HepG2 (cell line): ENCODE results near the gene COPS4. TPM values are rescaled to one million over a fixed set of nuclear protein-coding genes. Genes with fewer than 3 reads are reported as not detected.
"Not testable (repeated sequence)": the region's sequence is repeated elsewhere in the genome, so short reads cannot be mapped to it uniquely, and the experiment has no call there.

Experiments used
- ATAC-seq: fragments of 200-7000 bp; cut with Tn5 transposase; 3 replicates; pipeline ENCODE4 v1.9.1; 2020; ENCODE audit warnings: mild to moderate bottlenecking, moderate library complexity
- BruUV-seq: library from RNA; stranded (reverse); fragments of 400-500 nt; replicated peaks from 2 replicates; lab custom pipeline; 2021; lab: Mats Ljungman, UMichigan
- CTCF ChIA-PET: fragments of 300-600 bp; formaldehyde crosslinking; extraction: SDS; loops from one replicate; lab custom pipeline; 2021; ENCODE audit warnings: low total read pairs, inconsistent platforms, low intra/inter-chr PET ratio; lab: Yijun Ruan, JAX
- POLR2A ChIA-PET: fragments of 350-600 bp; sonication (Branson Sonifier 250); formaldehyde crosslinking; loops from one replicate; lab custom pipeline; 2020; ENCODE audit warnings: antibody characterized with exemption, inconsistent platforms; lab: Yijun Ruan, JAX
- DNase-seq: peaks from one replicate; pipeline ENCODE4 v3.0.0-alpha.2; 2015; ENCODE audit warnings: low spot score
- FAIRE-seq: peaks from 3 replicates; lab custom pipeline; 2011; peaks lifted over from hg19 to GRCh38; lab: Jason Lieb, UNC
- H2AFZ ChIP-seq: one replicate; pipeline ENCODE4 v1.6.1; 2011; ENCODE audit warnings: low read length, inconsistent platforms
- H3K27ac ChIP-seq: fragments of 300-600 bp; 3 replicates; pipeline ENCODE4 v1.8.0; 2011; ENCODE audit warnings: mixed run types, mild to moderate bottlenecking, mixed read lengths, low read length, inconsistent platforms; ENCODE audit not compliant: insufficient read depth; ENCODE audit errors: extremely low read length
- H3K27me3 ChIP-seq, 2 experiments: fragments of 200-600 bp in 1 of 2; 2 replicates in 1 of 2; 3 replicates in 1 of 2; pipeline versions ENCODE4 v1.6.0 to v1.8.0; 2011; ENCODE audit warnings: low read length in 2 of 2, mild to moderate bottlenecking in 2 of 2, moderate library complexity in 2 of 2, inconsistent platforms in 1 of 2; ENCODE audit not compliant: insufficient read depth in 2 of 2, control insufficient read depth in 1 of 2
- H3K36me3 ChIP-seq, 2 experiments: fragments of 200-600 bp in 1 of 2; replicated peaks in 1 of 2; 2 replicates in 1 of 2; 3 replicates in 1 of 2; pipeline versions ENCODE4 v1.5.1 to v1.8.0; 2011; ENCODE audit warnings: low read length in 2 of 2, inconsistent platforms in 1 of 2; ENCODE audit not compliant: insufficient read depth in 2 of 2, control insufficient read depth in 1 of 2
- H3K4me1 ChIP-seq: 2 replicates; pipeline ENCODE4 v1.5.1; 2012; ENCODE audit warnings: low read length, inconsistent platforms; ENCODE audit not compliant: insufficient read depth
- H3K4me2 ChIP-seq: 2 replicates; pipeline ENCODE4 v1.6.0; 2011; ENCODE audit warnings: low read depth, low read length, inconsistent platforms
- H3K4me3 ChIP-seq, 3 experiments: fragments of 200-600 bp in 1 of 3; sonication (generic), shearing (Covaris generic) in 1 of 3; replicated peaks in 1 of 3; 2 replicates each; pipeline ENCODE4 v1.5.1; 2011 to 2016; ENCODE audit warnings: low read length in 3 of 3, inconsistent platforms in 2 of 3, low read depth in 2 of 3, mild to moderate bottlenecking in 2 of 3, control low read depth in 1 of 3, mixed read lengths in 1 of 3; ENCODE audit not compliant: insufficient read depth in 1 of 3
- H3K79me2 ChIP-seq: one replicate; pipeline ENCODE4 v1.6.1; 2011; ENCODE audit warnings: low read length, inconsistent platforms; ENCODE audit not compliant: insufficient read depth
- H3K9ac ChIP-seq: 2 replicates; pipeline ENCODE4 v1.6.0; 2011; ENCODE audit warnings: mild to moderate bottlenecking, low read depth, low read length, inconsistent platforms; ENCODE audit not compliant: insufficient read depth
- H3K9me3 ChIP-seq: 2 replicates; pipeline ENCODE4 v1.5.1; 2012; ENCODE audit warnings: mild to moderate bottlenecking, low read length
- H4K20me1 ChIP-seq: 2 replicates; pipeline ENCODE4 v1.6.0; 2011; ENCODE audit warnings: inconsistent platforms, mild to moderate bottlenecking, low read length, moderate library complexity; ENCODE audit not compliant: insufficient read depth
- CHD4 ChIP-seq: fragments of 200-600 bp; sonication (generic); IDR thresholded peaks from 2 replicates; pipeline ENCODE4 v1.7.0; 2017; ENCODE audit warnings: mild to moderate bottlenecking, low read length, borderline replicate concordance
- FOXA3 ChIP-seq: IDR thresholded peaks from 2 replicates; pipeline ENCODE4 v1.6.1; 2016; ENCODE audit warnings: missing genetic modification reagents, missing compliant biosample characterization
- RAD21 ChIP-seq: fragments of 450-650 bp; formaldehyde crosslinking; IDR thresholded peaks from 2 replicates; pipeline ENCODE4 v1.5.0; 2020; ENCODE audit warnings: mild to moderate bottlenecking
- SMC3 ChIP-seq: IDR thresholded peaks from 2 replicates; pipeline ENCODE4 v1.6.1; 2011; ENCODE audit warnings: low read length, improper control_type of control experiment
- STAG1 ChIP-seq: sonication (generic); formaldehyde crosslinking; IDR thresholded peaks from 2 replicates; pipeline ENCODE4 v1.4.0; 2020; ENCODE audit warnings: missing genetic modification reagents
- ZMYM3 ChIP-seq: sonication (generic); formaldehyde crosslinking; IDR thresholded peaks from 2 replicates; pipeline ENCODE4 v1.5.1; 2020; ENCODE audit warnings: mild to moderate bottlenecking, missing genetic modification reagents
- WGBS: methylation state at CpG from one replicate; pipeline ENCODE4 v1.1.6; 2017; ENCODE audit warnings: low lambda C conversion rate; 5-methylcytosine and 5-hydroxymethylcytosine counted together
- in situ Hi-C: cut with HindIII; loops from 2 replicates; pipeline ENCODE4 v1.10.0; 2017; ENCODE audit warnings: low pct_unique_long_range_greater_than_20kb; ENCODE audit not compliant: extremely low pct_ligation_motif_present
- intact Hi-C: fragments of 100-400 bp; cut with micrococcal nuclease; formaldehyde crosslinking; loops from one replicate; pipeline ENCODE4 v1.10.0; 2022; ENCODE audit not compliant: unreplicated experiment
- polyA plus RNA-seq, 8 experiments: library from polyadenylated mRNA; depleted of rRNA in 3 of 8; stranded (reverse) in 7 of 8; unstranded in 1 of 8; fragments of >200 nt; fragmentation: Illumina TruSeq in 4 of 8; extraction: Trizol in 4 of 8; gene quantifications; 2 replicates each; pipeline versions ENCODE4 v1.2.1 to v1.2.3, GENCODE V29; 2011 to 2016; ENCODE audit warnings: low read depth in 4 of 8, missing spikeins in 1 of 8, mixed read lengths in 1 of 8; ENCODE audit not compliant: insufficient read depth in 1 of 8
- total RNA-seq, 5 experiments: library from RNA; depleted of rRNA; stranded (reverse); fragments of >200 nt; fragmentation: Illumina TruSeq; extraction: Trizol; gene quantifications; 2 replicates each; pipeline ENCODE4 v1.2.3, GENCODE V29; 2016; ENCODE audit warnings: low read depth in 1 of 5
- TF ChIP-seq, protein P1 (sequence below): sonication (generic); formaldehyde crosslinking; IDR thresholded peaks from 2 replicates; pipeline ENCODE4 v1.4.0; 2020; ENCODE audit warnings: mild to moderate bottlenecking, low read depth, missing genetic modification reagents
- TF ChIP-seq, protein P2 (sequence below): sonication (generic); formaldehyde crosslinking; IDR thresholded peaks from 2 replicates; pipeline ENCODE4 v1.5.0; 2020; ENCODE audit warnings: mild to moderate bottlenecking, missing genetic modification reagents
- TF ChIP-seq, protein P3 (sequence below): sonication (generic); formaldehyde crosslinking; IDR thresholded peaks from 2 replicates; pipeline ENCODE4 v1.5.0; 2020; ENCODE audit warnings: mild to moderate bottlenecking, missing genetic modification reagents, moderate library complexity

Gene COPS4
- total and polyA plus RNA-seq, 2 of the 13 experiments (the other 11 are each of a cell fraction or from before 2014, with no cell fraction given): 28.8 to 52.5 TPM

DNA sequence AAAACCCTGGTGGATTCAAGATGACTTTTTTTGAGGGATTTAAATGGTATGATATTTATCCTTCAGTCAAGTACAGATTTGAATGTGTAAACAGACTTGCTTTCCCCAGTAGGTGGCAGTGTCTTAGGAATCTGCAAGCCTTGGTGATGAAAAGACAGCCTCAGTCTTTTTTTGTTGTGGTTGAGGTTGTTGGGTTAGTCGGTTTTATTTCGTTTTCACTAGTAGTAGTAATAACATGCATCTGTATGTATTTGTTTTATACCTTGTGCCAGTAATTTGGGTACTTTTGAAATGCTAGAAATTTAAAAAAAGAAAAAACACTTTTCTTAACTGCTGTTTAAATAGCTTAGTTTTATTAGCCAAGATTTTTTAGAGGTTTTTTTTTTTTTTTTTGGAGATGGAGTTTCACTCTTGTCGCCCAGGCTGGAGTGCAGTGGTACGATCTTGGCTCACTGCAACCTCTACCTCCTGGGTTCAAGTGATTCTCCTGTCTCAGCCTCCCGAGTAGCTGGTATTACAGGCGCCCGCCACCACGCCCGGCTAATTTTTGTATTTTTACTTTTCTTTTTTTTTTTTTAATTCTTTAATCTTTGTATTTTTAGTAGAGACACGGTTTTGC, 39.2 kb downstream of the COPS4 start:
- H3K9me3 ChIP-seq: no peaks in the 10 kb centered on the region
- BruUV-seq: no TSS peak
- FAIRE-seq (peak; percentile 82), DNase-seq (peak; percentile 75)
- H3K36me3 ChIP-seq: peaks cover 3 to 13% of the 10 kb centered on the region in 2 experiments
- no peaks in the 10 kb centered on the region for H4K20me1 ChIP-seq
- H3K79me2 ChIP-seq: no peaks in the 10 kb centered on the region
- no peaks in the 10 kb centered on the region for H3K27me3 ChIP-seq
- H3K4me1 ChIP-seq: no peaks in the 10 kb centered on the region
- H3K4me2 ChIP-seq: no peak overlapping the region
- in situ Hi-C loops: loop anchor here (10.0 kb wide), 1 partner anchor 181 kb away; no protein-coding TSS in a partner anchor
- H3K27ac ChIP-seq: no peak overlapping the region
- ChIA-PET POLR2A (no interaction called here), CTCF (interaction anchor here (1.7 to 2.9 kb wide), 3 partner anchors 178 to 208 kb away, joined by 12 to 21 read pairs (median 13); no protein-coding TSS in a partner anchor)
- intact Hi-C loops: loop anchor here (1.0 kb wide), 3 partner anchors 178 to 208 kb away; no protein-coding TSS in a partner anchor
- no peak overlapping the region for H3K9ac ChIP-seq
- no peak overlapping the region for H2AFZ ChIP-seq
- 77% methylated on average over 10 of the region's 10 CpGs for WGBS
- TF ChIP-seq STAG1 (CRISPR knock-in tag) (peak; percentile 80), ZMYM3 (CRISPR knock-in tag) (no peak), RAD21 (peak; percentile 59; the same call in 1 of the 2 replicates), SMC3 (peak; percentile 80), CHD4 (no peak), FOXA3 (peak; percentile 50)
- TF ChIP-seq, protein P1, sequence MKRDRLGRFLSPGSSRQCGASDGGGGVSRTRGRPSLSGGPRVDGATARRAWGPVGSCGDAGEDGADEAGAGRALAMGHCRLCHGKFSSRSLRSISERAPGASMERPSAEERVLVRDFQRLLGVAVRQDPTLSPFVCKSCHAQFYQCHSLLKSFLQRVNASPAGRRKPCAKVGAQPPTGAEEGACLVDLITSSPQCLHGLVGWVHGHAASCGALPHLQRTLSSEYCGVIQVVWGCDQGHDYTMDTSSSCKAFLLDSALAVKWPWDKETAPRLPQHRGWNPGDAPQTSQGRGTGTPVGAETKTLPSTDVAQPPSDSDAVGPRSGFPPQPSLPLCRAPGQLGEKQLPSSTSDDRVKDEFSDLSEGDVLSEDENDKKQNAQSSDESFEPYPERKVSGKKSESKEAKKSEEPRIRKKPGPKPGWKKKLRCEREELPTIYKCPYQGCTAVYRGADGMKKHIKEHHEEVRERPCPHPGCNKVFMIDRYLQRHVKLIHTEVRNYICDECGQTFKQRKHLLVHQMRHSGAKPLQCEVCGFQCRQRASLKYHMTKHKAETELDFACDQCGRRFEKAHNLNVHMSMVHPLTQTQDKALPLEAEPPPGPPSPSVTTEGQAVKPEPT (CRISPR knock-in tag): no peak
- TF ChIP-seq, protein P2, sequence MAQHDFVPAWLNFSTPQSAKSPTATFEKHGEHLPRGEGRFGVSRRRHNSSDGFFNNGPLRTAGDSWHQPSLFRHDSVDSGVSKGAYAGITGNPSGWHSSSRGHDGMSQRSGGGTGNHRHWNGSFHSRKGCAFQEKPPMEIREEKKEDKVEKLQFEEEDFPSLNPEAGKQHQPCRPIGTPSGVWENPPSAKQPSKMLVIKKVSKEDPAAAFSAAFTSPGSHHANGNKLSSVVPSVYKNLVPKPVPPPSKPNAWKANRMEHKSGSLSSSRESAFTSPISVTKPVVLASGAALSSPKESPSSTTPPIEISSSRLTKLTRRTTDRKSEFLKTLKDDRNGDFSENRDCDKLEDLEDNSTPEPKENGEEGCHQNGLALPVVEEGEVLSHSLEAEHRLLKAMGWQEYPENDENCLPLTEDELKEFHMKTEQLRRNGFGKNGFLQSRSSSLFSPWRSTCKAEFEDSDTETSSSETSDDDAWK (CRISPR knock-in tag): no peak
- TF ChIP-seq, protein P3, sequence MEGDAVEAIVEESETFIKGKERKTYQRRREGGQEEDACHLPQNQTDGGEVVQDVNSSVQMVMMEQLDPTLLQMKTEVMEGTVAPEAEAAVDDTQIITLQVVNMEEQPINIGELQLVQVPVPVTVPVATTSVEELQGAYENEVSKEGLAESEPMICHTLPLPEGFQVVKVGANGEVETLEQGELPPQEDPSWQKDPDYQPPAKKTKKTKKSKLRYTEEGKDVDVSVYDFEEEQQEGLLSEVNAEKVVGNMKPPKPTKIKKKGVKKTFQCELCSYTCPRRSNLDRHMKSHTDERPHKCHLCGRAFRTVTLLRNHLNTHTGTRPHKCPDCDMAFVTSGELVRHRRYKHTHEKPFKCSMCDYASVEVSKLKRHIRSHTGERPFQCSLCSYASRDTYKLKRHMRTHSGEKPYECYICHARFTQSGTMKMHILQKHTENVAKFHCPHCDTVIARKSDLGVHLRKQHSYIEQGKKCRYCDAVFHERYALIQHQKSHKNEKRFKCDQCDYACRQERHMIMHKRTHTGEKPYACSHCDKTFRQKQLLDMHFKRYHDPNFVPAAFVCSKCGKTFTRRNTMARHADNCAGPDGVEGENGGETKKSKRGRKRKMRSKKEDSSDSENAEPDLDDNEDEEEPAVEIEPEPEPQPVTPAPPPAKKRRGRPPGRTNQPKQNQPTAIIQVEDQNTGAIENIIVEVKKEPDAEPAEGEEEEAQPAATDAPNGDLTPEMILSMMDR (CRISPR knock-in tag): peak; percentile 70
- TF ChIP-seq, all 625 proteins: peak for 5
- no peak overlapping the region for H3K4me3 ChIP-seq
- ATAC-seq: peak; percentile 78

DNA sequence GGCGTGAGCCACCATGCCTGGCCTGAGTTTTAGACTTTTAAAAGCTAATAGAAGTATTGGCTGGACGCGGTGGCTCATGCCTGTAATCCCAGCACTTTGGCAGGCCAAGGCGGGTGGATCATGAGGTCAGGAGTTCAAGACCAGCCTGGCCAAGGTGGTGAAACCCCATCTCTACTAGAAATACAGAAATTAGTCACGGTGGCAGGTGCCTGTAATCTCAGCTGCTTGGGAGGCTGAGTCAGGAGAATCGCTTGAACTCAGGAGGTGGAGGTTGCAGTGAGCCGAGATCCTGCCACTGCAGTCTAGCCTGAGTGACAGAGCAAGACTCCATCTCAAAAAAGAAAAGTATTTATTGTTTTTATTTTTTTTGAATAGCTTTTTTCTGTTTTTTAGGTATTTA, 39.8 kb downstream of the COPS4 start:
- CTCF ChIA-PET: interaction anchor here (1.7 to 2.9 kb wide), 3 partner anchors 177 to 207 kb away, joined by 12 to 21 read pairs (median 13); no protein-coding TSS in a partner anchor
- in situ Hi-C loops: loop anchor here (10.0 kb wide), 1 partner anchor 180 kb away; no protein-coding TSS in a partner anchor

More for the DNA sequence above, 39.8 kb downstream of the COPS4 start:
- H3K4me1 ChIP-seq, H2AFZ ChIP-seq, H3K79me2 ChIP-seq, H3K9me3 ChIP-seq, H3K9ac ChIP-seq, BruUV-seq, FAIRE-seq, H4K20me1 ChIP-seq, H3K4me2 ChIP-seq, H3K27me3 ChIP-seq, H3K4me3 ChIP-seq, H3K27ac ChIP-seq, ATAC-seq, POLR2A ChIA-PET, DNase-seq: not testable (repeated sequence)
- WGBS: 95% methylated on average over 4 of the region's 7 CpGs
- H3K36me3 ChIP-seq: peaks cover 3 to 11% of the 10 kb centered on the region in 2 experiments; a peak in 4 of 5 replicates
- intact Hi-C loops: loop anchor here (1.0 kb wide), 3 partner anchors 178 to 208 kb away; no protein-coding TSS in a partner anchor
